Endothelial cell of umbilical vein (primary cell): Measurements from ENCODE around the gene HIVEP1. TPM values are rescaled to one million over a fixed set of nuclear protein-coding genes. Genes with fewer than 3 reads are reported as not detected.

Source experiments
- BruUV-seq: library from RNA; stranded (reverse); fragments of 400-500 nt; replicated peaks from 2 replicates; lab custom pipeline; 2021; lab: Mats Ljungman, UMichigan
- CTCF ChIA-PET: fragments of 300-600, 350-600 bp; sonication (Branson Sonifier 250); formaldehyde crosslinking; loops from one replicate; lab custom pipeline; 2021; ENCODE audit warnings: antibody characterized with exemption, inconsistent platforms; lab: Charles Lee
- POLR2A ChIA-PET: fragments of 300-600, 350-600 bp; sonication (Branson Sonifier 250); formaldehyde crosslinking; loops from one replicate; lab custom pipeline; 2021; ENCODE audit warnings: antibody characterized with exemption, inconsistent platforms; lab: Charles Lee
- DNase-seq: peaks from one replicate; pipeline ENCODE4 v3.0.0-alpha.2; 2011; ENCODE audit warnings: low read depth, low spot score
- FAIRE-seq: peaks from 2 replicates; lab custom pipeline; 2011; peaks lifted over from hg19 to GRCh38; lab: Jason Lieb, UNC
- H2AFZ ChIP-seq: 2 replicates; pipeline ENCODE4 v1.6.0; 2012; ENCODE audit warnings: low read depth, low read length, control low read depth, inconsistent platforms
- H3K27ac ChIP-seq: 2 replicates; pipeline ENCODE4 v1.5.1; 2011; ENCODE audit warnings: low read depth, mild to moderate bottlenecking, control low read depth, low read length, moderate library complexity; ENCODE audit not compliant: insufficient read depth
- H3K27me3 ChIP-seq, 2 experiments: 2 replicates each; pipeline versions ENCODE4 v1.6.0 to v1.6.1; 2011; ENCODE audit warnings: low read length in 2 of 2, mixed read lengths in 1 of 2; ENCODE audit not compliant: control insufficient read depth in 2 of 2, insufficient read depth in 2 of 2
- H3K36me3 ChIP-seq, 2 experiments: 2 replicates in 1 of 2; 3 replicates in 1 of 2; pipeline ENCODE4 v1.5.1; 2011; ENCODE audit warnings: low read length in 2 of 2, mild to moderate bottlenecking in 1 of 2, moderate library complexity in 1 of 2; ENCODE audit not compliant: control insufficient read depth in 2 of 2, insufficient read depth in 2 of 2; ENCODE audit errors: extremely low read depth in 1 of 2
- H3K4me1 ChIP-seq: 3 replicates; pipeline ENCODE4 v1.5.1; 2011; ENCODE audit warnings: mild to moderate bottlenecking, low read length; ENCODE audit not compliant: control insufficient read depth, insufficient read depth; ENCODE audit errors: extremely low read depth
- H3K4me2 ChIP-seq: 2 replicates; pipeline ENCODE4 v1.6.1; 2011; ENCODE audit warnings: low read length, control low read depth, mixed read lengths; ENCODE audit not compliant: insufficient read depth
- H3K4me3 ChIP-seq, 3 experiments: fragments of 200-600 bp in 1 of 3; sonication (generic), shearing (Covaris generic) in 1 of 3; replicated peaks in 1 of 3; 2 replicates each; pipeline ENCODE4 v1.5.1; 2011 to 2016; ENCODE audit warnings: control low read depth in 3 of 3, low read length in 3 of 3, mild to moderate bottlenecking in 2 of 3, inconsistent platforms in 1 of 3, low read depth in 1 of 3, moderate library complexity in 1 of 3; ENCODE audit not compliant: insufficient read depth in 1 of 3
- H3K79me2 ChIP-seq: 2 replicates; pipeline ENCODE4 v1.6.0; 2012; ENCODE audit warnings: low read length, inconsistent platforms; ENCODE audit not compliant: control insufficient read depth, insufficient read depth
- H3K9ac ChIP-seq: replicated peaks from 2 replicates; pipeline ENCODE3; 2011; ENCODE audit warnings: low read length, control low read depth; ENCODE audit not compliant: insufficient read depth; ENCODE audit errors: extremely low read depth
- H3K9me1 ChIP-seq: replicated peaks from 3 replicates; pipeline ENCODE4 v1.6.0; 2011; ENCODE audit warnings: mild to moderate bottlenecking, low read length; ENCODE audit not compliant: control insufficient read depth, insufficient read depth; ENCODE audit errors: extremely low read depth
- H3K9me3 ChIP-seq: replicated peaks from 2 replicates; pipeline ENCODE4 v1.5.1; 2012; ENCODE audit warnings: low read length, inconsistent platforms; ENCODE audit not compliant: control insufficient read depth, insufficient read depth
- H4K20me1 ChIP-seq: replicated peaks from 2 replicates; pipeline ENCODE3; 2011; ENCODE audit warnings: mild to moderate bottlenecking, low read length; ENCODE audit not compliant: control insufficient read depth, insufficient read depth; ENCODE audit errors: extremely low read depth
- EZH2 ChIP-seq: IDR thresholded peaks from 2 replicates; pipeline ENCODE4 v1.6.1; 2012; ENCODE audit warnings: borderline replicate concordance, low read depth, mild to moderate bottlenecking, moderate library complexity, low read length, inconsistent platforms; ENCODE audit not compliant: severe bottlenecking
- FOS ChIP-seq: IDR thresholded peaks from 2 replicates; pipeline ENCODE4 v1.6.1; 2011; ENCODE audit warnings: mild to moderate bottlenecking, low read length, moderate library complexity, borderline replicate concordance; ENCODE audit not compliant: insufficient read depth
- GATA2 ChIP-seq: IDR thresholded peaks from 2 replicates; pipeline ENCODE4 v1.7.0; 2011; ENCODE audit warnings: low read depth, mild to moderate bottlenecking, moderate library complexity, mixed read lengths, low read length; ENCODE audit not compliant: insufficient read length, insufficient read depth
- JUN ChIP-seq: IDR thresholded peaks from 2 replicates; pipeline ENCODE4 v1.6.1; 2011; ENCODE audit warnings: borderline replicate concordance, low read depth; ENCODE audit not compliant: insufficient read length, insufficient read depth
- MYC ChIP-seq: IDR thresholded peaks from one replicate; pipeline ENCODE4 v1.6.1; 2011; ENCODE audit warnings: mild to moderate bottlenecking, low read depth, low read length
- POLR2A ChIP-seq: IDR thresholded peaks from 2 replicates; pipeline ENCODE4 v1.6.1; 2012; ENCODE audit warnings: low read depth, mild to moderate bottlenecking, control low read depth, low read length
- POLR2AphosphoS5 ChIP-seq: IDR thresholded peaks from 2 replicates; pipeline ENCODE4 v1.6.1; 2012; ENCODE audit warnings: low read depth, mild to moderate bottlenecking, control low read depth, low read length, moderate library complexity; ENCODE audit not compliant: insufficient read depth
- dilution Hi-C: fragments of 300-500 bp; cut with MboI; formaldehyde crosslinking; loops from one replicate; pipeline ENCODE4 v1.15.0; 2019; ENCODE audit warnings: low sequenced_read_pairs; ENCODE audit not compliant: extremely low pct_ligation_motif_present
- intact Hi-C: fragments of 100-400 bp; cut with micrococcal nuclease; formaldehyde crosslinking; loops from one replicate; pipeline ENCODE4 v1.10.0; 2022
- polyA plus RNA-seq, 4 experiments: library from polyadenylated mRNA; depleted of rRNA in 3 of 4; stranded (reverse) in 3 of 4; unstranded in 1 of 4; fragments of >200 nt; gene quantifications; 2 replicates each; pipeline versions ENCODE4 v1.2.1 to v1.2.3, GENCODE V29; 2011 to 2012; ENCODE audit warnings: missing spikeins in 1 of 4
- total RNA-seq: library from RNA; stranded (reverse); gene quantifications from 2 replicates; pipeline ENCODE4 v1.2.3, GENCODE V29; 2021
- TF ChIP-seq, protein P1 (sequence below), 2 donors: IDR thresholded peaks; 1 replicate in 1 of 2; 2 replicates in 1 of 2; pipeline ENCODE4 v1.5.1; 2011; ENCODE audit warnings: low read length in 2 of 2, mild to moderate bottlenecking in 2 of 2, moderate library complexity in 2 of 2, control low read depth in 1 of 2, inconsistent platforms in 1 of 2, low read depth in 1 of 2; ENCODE audit not compliant: insufficient read depth in 1 of 2; ENCODE audit errors: extremely low read depth in 1 of 2
- TF ChIP-seq, protein P2 (sequence below): IDR thresholded peaks from 2 replicates; pipeline ENCODE4 v1.6.1; 2011; ENCODE audit not compliant: insufficient read depth, insufficient read length

HIVEP1 gene
- total and polyA plus RNA-seq, 2 donors (not counting 3 experiments of a cell fraction or from before 2014, with no cell fraction given): 33.5 to 49.2 TPM

DNA sequence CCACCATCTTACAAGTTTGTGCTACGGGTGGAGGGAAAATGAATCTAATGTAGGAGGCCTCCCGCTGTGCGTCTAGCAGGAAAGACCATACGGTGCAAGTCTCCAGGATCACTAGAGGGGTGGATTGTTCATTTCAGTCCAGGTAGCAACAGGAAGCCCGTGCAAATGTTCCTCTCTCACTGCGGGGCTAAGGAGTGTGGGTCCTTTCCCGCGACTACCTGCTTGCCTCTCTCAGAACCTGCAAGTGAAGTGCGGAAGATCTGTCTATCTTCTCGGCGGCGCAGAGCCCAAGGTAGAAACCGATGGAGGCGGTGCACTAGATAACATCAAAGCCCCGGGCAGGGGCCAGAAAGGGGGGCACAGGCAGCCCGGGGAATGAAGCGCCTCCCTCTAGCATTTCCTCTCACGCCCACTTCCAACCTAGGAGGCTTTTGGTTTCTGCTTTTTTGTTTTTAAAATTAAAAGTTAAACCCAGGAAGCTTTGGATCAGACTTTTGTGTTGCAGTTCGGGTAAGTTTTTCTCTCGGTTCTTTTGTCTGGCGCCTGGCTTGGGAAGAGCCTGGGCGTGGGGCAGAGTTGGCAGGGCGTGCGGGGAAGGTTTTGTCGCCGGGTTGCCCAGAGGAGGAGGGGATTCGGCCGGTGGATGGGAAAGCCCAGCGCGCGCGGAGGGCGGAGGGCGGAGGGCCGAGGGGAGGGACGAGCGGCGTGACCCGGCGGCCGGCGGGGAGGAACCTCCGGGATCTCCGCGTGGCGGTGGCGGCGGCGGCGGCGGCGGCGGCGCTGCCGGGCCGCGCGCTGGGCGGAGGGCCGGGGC lies 3.5 kb upstream of the HIVEP1 start:
- POLR2A ChIA-PET: interaction anchor here (0.7 to 2.0 kb wide), 2 partner anchors 376 to 399 kb away, joined by 3 to 10 read pairs; no protein-coding TSS in a partner anchor
- TF ChIP-seq JUN: no peak
- TF ChIP-seq GATA2: peak; percentile 90
- no peak for TF ChIP-seq POLR2A

DNA sequence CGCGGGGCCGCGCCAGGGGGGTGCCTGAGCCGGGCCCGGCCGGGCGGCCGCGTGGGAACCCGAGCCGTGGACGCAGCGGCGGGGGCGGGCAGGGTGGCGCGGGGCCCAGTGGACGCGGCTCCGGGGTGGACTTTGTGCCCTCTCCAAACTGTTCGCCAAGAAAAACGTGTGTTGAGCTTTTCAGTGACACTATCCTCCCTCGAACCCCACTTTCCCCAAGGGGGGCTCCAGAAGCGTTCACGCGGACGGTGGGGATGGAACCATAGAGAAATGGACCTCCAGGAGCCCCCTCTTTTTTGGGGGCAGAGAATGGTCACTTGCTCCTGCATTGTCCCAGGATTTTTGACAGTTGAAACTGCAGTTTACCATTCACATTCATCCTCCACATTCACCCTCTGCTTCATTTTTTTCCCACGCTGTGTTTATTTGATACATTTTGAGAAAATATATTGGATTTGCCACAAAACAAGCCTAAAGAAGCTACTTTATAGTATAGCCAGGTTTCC lies 2.9 kb upstream of the HIVEP1 start:
- DNase-seq (peak; percentile 24), FAIRE-seq (no peak)
- H4K20me1 ChIP-seq: no peaks in the 10 kb centered on the region
- H3K4me3 ChIP-seq: peak overlapping the region; percentile 34 to 96 (median 68)
- H3K36me3 ChIP-seq: no peaks in the 10 kb centered on the region
- TF ChIP-seq GATA2: no peak
- TF ChIP-seq, protein P1, sequence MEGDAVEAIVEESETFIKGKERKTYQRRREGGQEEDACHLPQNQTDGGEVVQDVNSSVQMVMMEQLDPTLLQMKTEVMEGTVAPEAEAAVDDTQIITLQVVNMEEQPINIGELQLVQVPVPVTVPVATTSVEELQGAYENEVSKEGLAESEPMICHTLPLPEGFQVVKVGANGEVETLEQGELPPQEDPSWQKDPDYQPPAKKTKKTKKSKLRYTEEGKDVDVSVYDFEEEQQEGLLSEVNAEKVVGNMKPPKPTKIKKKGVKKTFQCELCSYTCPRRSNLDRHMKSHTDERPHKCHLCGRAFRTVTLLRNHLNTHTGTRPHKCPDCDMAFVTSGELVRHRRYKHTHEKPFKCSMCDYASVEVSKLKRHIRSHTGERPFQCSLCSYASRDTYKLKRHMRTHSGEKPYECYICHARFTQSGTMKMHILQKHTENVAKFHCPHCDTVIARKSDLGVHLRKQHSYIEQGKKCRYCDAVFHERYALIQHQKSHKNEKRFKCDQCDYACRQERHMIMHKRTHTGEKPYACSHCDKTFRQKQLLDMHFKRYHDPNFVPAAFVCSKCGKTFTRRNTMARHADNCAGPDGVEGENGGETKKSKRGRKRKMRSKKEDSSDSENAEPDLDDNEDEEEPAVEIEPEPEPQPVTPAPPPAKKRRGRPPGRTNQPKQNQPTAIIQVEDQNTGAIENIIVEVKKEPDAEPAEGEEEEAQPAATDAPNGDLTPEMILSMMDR (IDR thresholded peaks at IDR 0.05; ENCODE audit: extremely low read depth in 1 of 2, insufficient read depth in 1 of 2, low read depth in 1 of 2, low read length in 2 of 2): no peak
- no peak for TF ChIP-seq JUN
- TF ChIP-seq MYC: no peak
- TF ChIP-seq FOS: no peak
- TF ChIP-seq EZH2: no peak
- TF ChIP-seq, protein P2, sequence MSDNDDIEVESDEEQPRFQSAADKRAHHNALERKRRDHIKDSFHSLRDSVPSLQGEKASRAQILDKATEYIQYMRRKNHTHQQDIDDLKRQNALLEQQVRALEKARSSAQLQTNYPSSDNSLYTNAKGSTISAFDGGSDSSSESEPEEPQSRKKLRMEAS: no peak
- no peak for TF ChIP-seq POLR2A
- TF ChIP-seq POLR2AphosphoS5: no peak
- no peaks in the 10 kb centered on the region for H3K27me3 ChIP-seq
- H3K79me2 ChIP-seq: peaks cover 24% of the 10 kb centered on the region
- ChIA-PET CTCF (interaction anchor here (1.3 to 2.0 kb wide), 4 partner anchors 224 to 354 kb away, joined by 4 to 13 read pairs (median 7); no protein-coding TSS in a partner anchor), POLR2A (interaction anchor here (1.0 to 2.0 kb wide), 3 partner anchors 238 to 400 kb away, joined by 3 to 10 read pairs (median 4); no protein-coding TSS in a partner anchor)
- H3K4me1 ChIP-seq: peaks cover 24% of the 10 kb centered on the region
- peak overlapping the region; percentile 100 for H3K9ac ChIP-seq
- peak overlapping the region; percentile 40 for H2AFZ ChIP-seq
- dilution Hi-C loops (no loop called here), intact Hi-C loops (loop anchor here (2.0 to 5.0 kb wide), 2 partner anchors 162 to 226 kb away; no protein-coding TSS in a partner anchor)
- no peaks in the 10 kb centered on the region for H3K9me1 ChIP-seq
- peak overlapping the region; percentile 99 for H3K4me2 ChIP-seq
- peak overlapping the region; percentile 98 for H3K27ac ChIP-seq
- BruUV-seq: TSS peak; percentile 3
- H3K9me3 ChIP-seq: no peaks in the 10 kb centered on the region

More for the DNA sequence above, 3.5 kb upstream of the HIVEP1 start:
- H3K4me2 ChIP-seq: peak overlapping the region; percentile 82
- no peaks in the 10 kb centered on the region for H3K9me3 ChIP-seq
- peak overlapping the region; percentile 100 for H3K9ac ChIP-seq
- DNase-seq (peak; percentile 69), FAIRE-seq (peak; percentile 77)
- H3K27ac ChIP-seq: peak overlapping the region; percentile 98
- peak overlapping the region; percentile 68 to 93 (median 88) for H3K4me3 ChIP-seq
- TSS peak; percentile 13 for BruUV-seq
- H3K9me1 ChIP-seq: no peaks in the 10 kb centered on the region
- peaks cover 19% of the 10 kb centered on the region for H3K79me2 ChIP-seq
- peaks cover 17% of the 10 kb centered on the region for H3K4me1 ChIP-seq
- no peaks in the 10 kb centered on the region for H3K36me3 ChIP-seq
- peak overlapping the region; percentile 89 for H2AFZ ChIP-seq
- CTCF ChIA-PET: interaction anchor here (1.7 to 2.0 kb wide), 2 partner anchors 225 to 353 kb away, joined by 7 to 13 read pairs; no protein-coding TSS in a partner anchor
- dilution Hi-C loops (no loop called here), intact Hi-C loops (loop anchor here (2.0 to 5.0 kb wide), 2 partner anchors 161 to 226 kb away; no protein-coding TSS in a partner anchor)
- no peaks in the 10 kb centered on the region for H3K27me3 ChIP-seq
- H4K20me1 ChIP-seq: no peaks in the 10 kb centered on the region
